Esophagus squamous epithelium (tissue), 5 donors: Measurements from ENCODE around the gene SEPTIN3. TPM values are rescaled to one million over a fixed set of nuclear protein-coding genes. Genes with fewer than 3 reads are reported as not detected.
A peak's percentile ranks its signal among the peaks of the same experiment; 100 is the strongest.

Experiments used
- DNase-seq: peaks from one replicate; lab custom pipeline; 2025; lab: John Stamatoyannopoulos, UW
- H3K27ac ChIP-seq, 4 donors: fragments of 200-600 bp; sonication (generic); one replicate each; pipeline ENCODE4 v1.5.1; 2016 to 2019; ENCODE audit warnings: mild to moderate bottlenecking in 1 of 4
- H3K27me3 ChIP-seq, 4 donors: fragments of 200-600 bp; sonication (generic); 1 replicate in 3 of 4; 2 replicates in 1 of 4; pipeline versions ENCODE4 v1.5.1 to v1.6.0; 2017 to 2021; ENCODE audit warnings: antibody characterized with exemption in 1 of 4
- H3K36me3 ChIP-seq, 3 donors: fragments of 200-600 bp; sonication (generic); one replicate each; pipeline ENCODE4 v1.5.1; 2016 to 2019
- H3K4me1 ChIP-seq, 3 donors: fragments of 200-600 bp; sonication (generic); one replicate each; pipeline ENCODE4 v1.5.1; 2017 to 2019
- H3K4me3 ChIP-seq, 4 donors: fragments of 200-600 bp; sonication (generic); 1 replicate in 3 of 4; 2 replicates in 1 of 4; pipeline ENCODE4 v1.5.1; 2016 to 2019; ENCODE audit warnings: mild to moderate bottlenecking in 2 of 4, moderate library complexity in 1 of 4
- H3K9me3 ChIP-seq, 3 donors: fragments of 200-600 bp; sonication (generic); one replicate each; pipeline ENCODE4 v1.5.1; 2016 to 2019
- POLR2A ChIP-seq, 4 donors: fragments of 450-650 bp; IDR thresholded peaks; one replicate each; pipeline ENCODE4 v1.6.1; 2017; ENCODE audit warnings: antibody characterized with exemption in 4 of 4, mild to moderate bottlenecking in 4 of 4, moderate library complexity in 3 of 4
- WGBS, 2 donors: methylation state at CpG; one replicate each; pipeline ENCODE4 v1.1.5; 2018; 5-methylcytosine and 5-hydroxymethylcytosine counted together
- intact Hi-C: fragments of 100-400 bp; cut with DNase I; formaldehyde crosslinking; loops from one replicate; pipeline ENCODE4 v1.15.0; 2022
- total RNA-seq, 4 donors: library from RNA; depleted of rRNA; stranded (reverse); fragments of >200 nt; gene quantifications; one replicate each; pipeline ENCODE4 v1.1.0, GENCODE V29; 2016
- TF ChIP-seq, protein P1 (sequence below), 6 experiments: fragments of 450-650 bp in 4 of 6; fragments of 200-600 bp in 2 of 6; sonication (generic) in 2 of 6; IDR thresholded peaks; one replicate each; pipeline ENCODE4 v1.5.1; 2016 to 2019; ENCODE audit warnings: antibody characterized with exemption in 6 of 6, mild to moderate bottlenecking in 4 of 6, moderate library complexity in 4 of 6
- donor health status: DM: yes; HTN: yes; CAD: no.

Gene SEPTIN3
- total RNA-seq, 4 donors from 2014 or later: 0.04 to 1.1 (median 0.34) TPM

DNA sequence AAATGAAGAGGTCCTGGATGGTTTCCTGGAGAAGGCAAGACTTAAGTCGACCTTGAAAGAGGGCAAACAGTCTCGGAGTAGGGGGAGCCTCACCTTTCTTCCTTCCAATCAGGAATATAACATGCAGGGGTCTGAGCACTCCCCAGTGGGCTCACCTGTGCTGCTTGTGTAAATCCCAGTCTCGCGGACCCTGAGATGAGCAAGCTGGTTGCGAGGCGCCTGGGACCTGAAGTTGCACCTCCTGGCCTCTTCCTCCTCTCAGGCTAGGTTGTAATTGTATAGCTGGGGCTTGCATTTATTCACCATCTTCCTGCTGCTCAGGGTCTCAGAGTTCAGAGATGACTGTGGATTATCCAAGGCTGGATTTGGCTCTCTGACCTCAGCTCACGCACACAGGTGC lies 21.9 kb downstream of the SEPTIN3 start:
- no peak overlapping the region for H3K4me3 ChIP-seq
- no peak for DNase-seq
- WGBS, 2 donors: 87 to 100% methylated on average over 2 to 7 of the region's 7 CpGs
- no peak for TF ChIP-seq POLR2A (IDR thresholded peaks at IDR 0.05)
- TF ChIP-seq, protein P1, sequence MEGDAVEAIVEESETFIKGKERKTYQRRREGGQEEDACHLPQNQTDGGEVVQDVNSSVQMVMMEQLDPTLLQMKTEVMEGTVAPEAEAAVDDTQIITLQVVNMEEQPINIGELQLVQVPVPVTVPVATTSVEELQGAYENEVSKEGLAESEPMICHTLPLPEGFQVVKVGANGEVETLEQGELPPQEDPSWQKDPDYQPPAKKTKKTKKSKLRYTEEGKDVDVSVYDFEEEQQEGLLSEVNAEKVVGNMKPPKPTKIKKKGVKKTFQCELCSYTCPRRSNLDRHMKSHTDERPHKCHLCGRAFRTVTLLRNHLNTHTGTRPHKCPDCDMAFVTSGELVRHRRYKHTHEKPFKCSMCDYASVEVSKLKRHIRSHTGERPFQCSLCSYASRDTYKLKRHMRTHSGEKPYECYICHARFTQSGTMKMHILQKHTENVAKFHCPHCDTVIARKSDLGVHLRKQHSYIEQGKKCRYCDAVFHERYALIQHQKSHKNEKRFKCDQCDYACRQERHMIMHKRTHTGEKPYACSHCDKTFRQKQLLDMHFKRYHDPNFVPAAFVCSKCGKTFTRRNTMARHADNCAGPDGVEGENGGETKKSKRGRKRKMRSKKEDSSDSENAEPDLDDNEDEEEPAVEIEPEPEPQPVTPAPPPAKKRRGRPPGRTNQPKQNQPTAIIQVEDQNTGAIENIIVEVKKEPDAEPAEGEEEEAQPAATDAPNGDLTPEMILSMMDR (IDR thresholded peaks at IDR 0.05): no peak
- H3K27me3 ChIP-seq: no peaks in the 10 kb centered on the region
- H3K36me3 ChIP-seq: no peaks in the 10 kb centered on the region
- H3K27ac ChIP-seq: no peak overlapping the region
- no peaks in the 10 kb centered on the region for H3K9me3 ChIP-seq
- no peaks in the 10 kb centered on the region for H3K4me1 ChIP-seq
- intact Hi-C loops: no loop called here

DNA sequence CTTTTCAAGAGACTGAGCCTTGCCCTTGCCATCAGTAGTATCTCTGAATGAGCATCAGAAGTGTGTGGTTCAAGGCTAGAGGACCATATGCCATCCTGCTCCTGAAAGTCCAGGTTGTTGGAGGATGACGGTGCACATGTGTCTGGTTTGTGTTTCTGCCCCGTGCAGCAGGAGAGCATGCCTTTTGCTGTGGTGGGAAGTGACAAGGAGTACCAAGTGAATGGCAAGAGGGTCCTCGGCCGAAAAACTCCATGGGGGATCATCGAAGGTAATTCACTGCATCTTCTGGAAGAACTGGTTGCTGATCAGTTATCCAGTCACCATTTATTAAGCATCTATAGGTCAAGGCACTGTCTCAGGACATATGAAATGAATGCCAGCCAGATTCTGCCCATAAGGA lies 23.3 kb downstream of the SEPTIN3 start:
- no peaks in the 10 kb centered on the region for H3K9me3 ChIP-seq
- no peak for TF ChIP-seq POLR2A (IDR thresholded peaks at IDR 0.05)
- TF ChIP-seq, protein P1 (IDR thresholded peaks at IDR 0.05): no peak
- no peaks in the 10 kb centered on the region for H3K4me1 ChIP-seq
- no peaks in the 10 kb centered on the region for H3K36me3 ChIP-seq
- intact Hi-C loops: no loop called here
- H3K4me3 ChIP-seq: no peak overlapping the region
- DNase-seq: no peak
- H3K27me3 ChIP-seq: no peaks in the 10 kb centered on the region
- WGBS, 2 donors: 92 to 93% methylated on average over 5 of the region's 5 CpGs
- H3K27ac ChIP-seq: no peak overlapping the region

DNA sequence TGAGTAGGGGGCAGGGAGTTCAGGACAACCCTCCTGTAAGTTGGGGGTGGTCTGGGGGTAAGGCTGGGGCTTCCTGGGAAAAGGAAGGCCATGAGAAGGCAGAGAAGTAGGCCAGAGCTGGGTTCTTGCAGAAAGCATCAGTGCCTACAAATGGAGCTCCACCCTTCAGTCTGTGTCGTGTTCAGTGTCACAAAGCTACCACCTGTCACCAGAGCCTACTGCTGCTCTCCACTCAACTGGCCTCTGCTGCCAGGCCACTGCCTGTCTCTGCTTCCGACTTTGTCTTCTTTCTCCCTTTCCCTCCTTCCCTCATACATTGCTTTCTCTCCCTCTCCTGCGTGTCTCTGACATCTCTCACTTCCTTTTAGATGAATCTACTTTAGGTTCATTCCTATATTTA lies 26.0 kb downstream of the SEPTIN3 start:
- Histone ChIP-seq H3K4me3 (no peak overlapping the region), H3K4me1 (peaks cover 3 to 18% (median 13%) of the 10 kb centered on the region in 3 donors), H3K27me3 (peaks cover 0 to 8% (median 0%) of the 10 kb centered on the region in 4 donors), H3K27ac (no peak overlapping the region), H3K36me3 (no peaks in the 10 kb centered on the region), H3K9me3 (no peaks in the 10 kb centered on the region)
- intact Hi-C loops: no loop called here
- no peak for DNase-seq
- WGBS, 2 donors: 63 to 77% methylated on average over 3 of the region's 3 CpGs
- TF ChIP-seq POLR2A (IDR thresholded peaks at IDR 0.05): no peak
- TF ChIP-seq, protein P1 (IDR thresholded peaks at IDR 0.05): no peak

DNA sequence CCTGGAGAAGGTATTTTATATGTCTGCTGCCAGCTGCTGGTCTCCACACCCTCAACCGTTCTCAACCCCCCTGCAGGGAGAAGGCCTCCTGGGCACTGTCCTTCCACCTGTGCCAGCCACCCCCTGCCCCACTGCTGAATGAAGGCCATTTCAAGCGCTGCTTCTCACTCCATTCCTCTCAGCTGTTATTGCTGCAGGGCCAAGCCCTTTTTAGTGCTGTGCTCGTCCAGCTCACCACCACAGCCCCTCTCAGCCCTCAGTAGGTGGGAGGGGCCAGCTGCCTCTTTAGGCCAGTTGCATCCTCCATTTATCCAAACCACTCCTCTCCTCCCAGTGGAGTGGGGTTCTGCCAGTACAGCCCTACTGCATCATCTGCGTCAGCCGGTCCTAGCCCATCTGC lies 27.6 kb downstream of the SEPTIN3 start:
- 86 to 87% methylated on average over 3 to 5 of the region's 5 CpGs for WGBS, 2 donors
- Histone ChIP-seq H3K36me3 (no peaks in the 10 kb centered on the region), H3K4me1 (peaks cover 3 to 18% (median 13%) of the 10 kb centered on the region in 3 donors), H3K27ac (no peak overlapping the region), H3K9me3 (no peaks in the 10 kb centered on the region), H3K4me3 (no peak overlapping the region), H3K27me3 (peaks cover 0 to 8% (median 0%) of the 10 kb centered on the region in 4 donors)
- intact Hi-C loops: no loop called here
- TF ChIP-seq, protein P1 (IDR thresholded peaks at IDR 0.05): no peak
- TF ChIP-seq POLR2A (IDR thresholded peaks at IDR 0.05): no peak
- DNase-seq: no peak

DNA sequence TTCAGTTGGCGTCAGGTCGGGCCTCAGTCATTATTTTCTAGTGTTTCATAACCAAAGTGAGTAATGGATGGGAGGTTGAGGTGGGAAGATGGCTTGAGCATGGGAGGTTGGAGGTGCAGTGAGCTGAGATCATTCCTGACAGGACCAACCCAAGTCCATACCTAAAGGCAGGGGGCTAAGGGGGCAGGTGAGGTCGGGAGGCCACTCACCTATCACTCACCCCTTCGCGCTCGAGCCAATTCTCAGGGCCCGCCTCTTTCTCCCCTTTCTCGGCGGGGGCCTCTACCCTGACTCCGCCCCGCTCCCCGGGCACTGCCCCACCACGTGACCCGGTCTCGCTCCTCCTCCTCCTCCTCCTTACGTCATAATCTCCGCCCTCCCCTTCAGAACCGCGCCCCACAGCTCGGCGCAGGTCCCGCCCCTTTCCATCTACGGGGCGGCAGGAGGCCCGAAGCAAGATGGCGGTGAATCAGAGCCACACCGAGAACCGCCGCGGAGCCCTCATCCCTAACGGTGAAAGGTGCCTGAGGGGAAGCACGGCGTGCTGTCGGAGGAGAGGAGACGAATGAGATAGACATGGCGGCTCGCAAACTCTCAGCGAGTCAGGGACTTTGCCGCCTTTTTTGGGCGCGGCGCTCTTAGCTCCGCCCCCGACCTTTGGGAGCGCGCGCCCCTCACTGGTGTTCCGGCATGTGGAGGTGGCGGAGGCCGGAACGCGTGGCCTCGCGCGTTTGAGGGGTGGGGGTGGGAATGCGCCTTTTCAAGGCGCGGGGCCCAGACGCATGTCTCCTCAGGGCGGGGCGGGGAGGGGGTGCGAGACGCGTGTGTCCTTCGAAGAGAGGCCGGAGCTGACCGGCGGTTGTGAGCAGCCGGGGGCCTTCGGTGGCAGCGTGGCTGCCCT lies 29.4 kb downstream of the SEPTIN3 start, which contains the start of gene WBP2NL:
WBP2NL (plus strand) TSS at position 428 of the 901 bp plus-strand sequence; CDS start at position 459, 31 bp downstream.
- intact Hi-C loops: no loop called here
- H3K36me3 ChIP-seq: no peaks in the 10 kb centered on the region
- H3K27ac ChIP-seq: peak within 1 kb of the TSS in 3 of 4 donors; percentile 33 to 61 (median 60)
- DNase-seq: peak; percentile 47
- H3K9me3 ChIP-seq: no peaks in the 10 kb centered on the region
- peak in 3 of 4 donors; percentile 24 to 56 (median 43) for TF ChIP-seq POLR2A (IDR thresholded peaks at IDR 0.05)
- TF ChIP-seq, protein P1 (IDR thresholded peaks at IDR 0.05): peak in 2 of 6 experiments; percentile 4 to 8
- H3K4me3 ChIP-seq: peak within 1 kb of the TSS; percentile 38 to 69 (median 52)
- 38 to 64% methylated on average over 8 to 14 of the region's 71 CpGs for WGBS, 2 donors
- H3K4me1 ChIP-seq: peaks cover 3 to 18% (median 13%) of the 10 kb centered on the region in 3 donors
- peaks cover 0 to 8% (median 0%) of the 10 kb centered on the region in 4 donors for H3K27me3 ChIP-seq
